WTC11 (cell line): Measurements from ENCODE around the gene IRS1.

Experiments
- ETV6 ChIP-seq: sonication (generic); formaldehyde crosslinking; IDR thresholded peaks from 2 replicates; pipeline ENCODE4 v1.8.1; 2022; ENCODE audit warnings: mild to moderate bottlenecking, missing genetic modification reagents
- GABPB1 ChIP-seq: sonication (generic); formaldehyde crosslinking; IDR thresholded peaks from 2 replicates; pipeline ENCODE4 v1.8.1; 2023; ENCODE audit warnings: mild to moderate bottlenecking, missing genetic modification reagents
- ZBTB21 ChIP-seq: sonication (generic); formaldehyde crosslinking; IDR thresholded peaks from 2 replicates; pipeline ENCODE4 v1.8.1; 2023; ENCODE audit warnings: mild to moderate bottlenecking, missing genetic modification reagents, borderline replicate concordance
- ZNF232 ChIP-seq: sonication (generic); formaldehyde crosslinking; IDR thresholded peaks from 2 replicates; pipeline ENCODE4 v1.8.0; 2022; ENCODE audit warnings: mild to moderate bottlenecking, missing genetic modification reagents
- TF ChIP-seq, protein P1 (sequence below): fragments of 200-600 bp; IDR thresholded peaks from 2 replicates; pipeline ENCODE4 v1.8.0; 2022; ENCODE audit warnings: antibody characterized with exemption
- TF ChIP-seq, protein P2 (sequence below): sonication (generic); formaldehyde crosslinking; IDR thresholded peaks from 2 replicates; pipeline ENCODE4 v1.8.0; 2022; ENCODE audit warnings: mild to moderate bottlenecking, missing genetic modification reagents

- no peak for TF ChIP-seq ZNF232 (CRISPR knock-in tag)
- TF ChIP-seq ZBTB21 = no peak
- TF ChIP-seq, protein P1, sequence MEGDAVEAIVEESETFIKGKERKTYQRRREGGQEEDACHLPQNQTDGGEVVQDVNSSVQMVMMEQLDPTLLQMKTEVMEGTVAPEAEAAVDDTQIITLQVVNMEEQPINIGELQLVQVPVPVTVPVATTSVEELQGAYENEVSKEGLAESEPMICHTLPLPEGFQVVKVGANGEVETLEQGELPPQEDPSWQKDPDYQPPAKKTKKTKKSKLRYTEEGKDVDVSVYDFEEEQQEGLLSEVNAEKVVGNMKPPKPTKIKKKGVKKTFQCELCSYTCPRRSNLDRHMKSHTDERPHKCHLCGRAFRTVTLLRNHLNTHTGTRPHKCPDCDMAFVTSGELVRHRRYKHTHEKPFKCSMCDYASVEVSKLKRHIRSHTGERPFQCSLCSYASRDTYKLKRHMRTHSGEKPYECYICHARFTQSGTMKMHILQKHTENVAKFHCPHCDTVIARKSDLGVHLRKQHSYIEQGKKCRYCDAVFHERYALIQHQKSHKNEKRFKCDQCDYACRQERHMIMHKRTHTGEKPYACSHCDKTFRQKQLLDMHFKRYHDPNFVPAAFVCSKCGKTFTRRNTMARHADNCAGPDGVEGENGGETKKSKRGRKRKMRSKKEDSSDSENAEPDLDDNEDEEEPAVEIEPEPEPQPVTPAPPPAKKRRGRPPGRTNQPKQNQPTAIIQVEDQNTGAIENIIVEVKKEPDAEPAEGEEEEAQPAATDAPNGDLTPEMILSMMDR = no peak
- TF ChIP-seq ETV6 (CRISPR knock-in tag) = no peak
- TF ChIP-seq, protein P2, sequence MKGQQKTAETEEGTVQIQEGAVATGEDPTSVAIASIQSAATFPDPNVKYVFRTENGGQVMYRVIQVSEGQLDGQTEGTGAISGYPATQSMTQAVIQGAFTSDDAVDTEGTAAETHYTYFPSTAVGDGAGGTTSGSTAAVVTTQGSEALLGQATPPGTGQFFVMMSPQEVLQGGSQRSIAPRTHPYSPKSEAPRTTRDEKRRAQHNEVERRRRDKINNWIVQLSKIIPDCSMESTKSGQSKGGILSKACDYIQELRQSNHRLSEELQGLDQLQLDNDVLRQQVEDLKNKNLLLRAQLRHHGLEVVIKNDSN = no peak
- TF ChIP-seq GABPB1 (CRISPR knock-in tag) = no peak
These were observed 24.5 kb downstream of the IRS1 start for GRCh38 chr2:226775032-226775509.
